Measurements from ENCODE around the gene L3MBTL1.

L3MBTL1 gene

GRCh38 chr20:43558412-43559146, 51.1 kb downstream of the L3MBTL1 start, which contains the start of gene SGK2:
Gene SGK2, plus strand, starts transcription at chr20:43559027. Its CDS starts 7,469 bp downstream, at chr20:43566496.
- H3K4me3 ChIP-seq (ENCODE audit: low read depth, low read length) = no peak within 1 kb of the TSS

- no peak overlapping the region for H3K4me3 ChIP-seq (ENCODE audit: low read depth, low read length)
Observed at GRCh38 chr20:43559147-43559987, 51.9 kb downstream of the L3MBTL1 start.

- no peak overlapping the region for H3K4me3 ChIP-seq (ENCODE audit: low read depth, low read length)
Observed at GRCh38 chr20:43560974-43561373, 53.5 kb downstream of the L3MBTL1 start.

GRCh38 chr20:43563429-43563828, 55.9 kb downstream of the L3MBTL1 start:
- no peak overlapping the region for H3K4me3 ChIP-seq (ENCODE audit: low read depth, low read length)

GRCh38 chr20:43563991-43564390, 56.5 kb downstream of the L3MBTL1 start:
- no peak overlapping the region for H3K4me3 ChIP-seq (ENCODE audit: low read depth, low read length)

- H3K4me3 ChIP-seq (ENCODE audit: low read depth, low read length) = no peak overlapping the region
Observed at GRCh38 chr20:43564455-43564854, 57.0 kb downstream of the L3MBTL1 start.

- H3K4me3 ChIP-seq (ENCODE audit: low read depth, low read length) = no peak overlapping the region
Observed at GRCh38 chr20:43564993-43565757, 57.7 kb downstream of the L3MBTL1 start.

- H3K4me3 ChIP-seq (ENCODE audit: low read depth, low read length) = no peak overlapping the region
Observed at GRCh38 chr20:43565758-43566104, 58.2 kb downstream of the L3MBTL1 start.

- H3K4me3 ChIP-seq (ENCODE audit: low read depth, low read length) = no peak overlapping the region
Observed at GRCh38 chr20:43567477-43567876, 60.0 kb downstream of the L3MBTL1 start.

GRCh38 chr20:43568706-43569105, 61.2 kb downstream of the L3MBTL1 start:
- no peak overlapping the region for H3K4me3 ChIP-seq (ENCODE audit: low read depth, low read length)

- no peak overlapping the region for H3K4me3 ChIP-seq (ENCODE audit: low read depth, low read length)
Observed at GRCh38 chr20:43569282-43569681, 61.8 kb downstream of the L3MBTL1 start.

- no peak overlapping the region for H3K4me3 ChIP-seq (ENCODE audit: low read depth, low read length)
Observed at GRCh38 chr20:43570496-43570895, 63.0 kb downstream of the L3MBTL1 start.

- no peak overlapping the region for H3K4me3 ChIP-seq (ENCODE audit: low read depth, low read length)
Observed at GRCh38 chr20:43571310-43571709, 63.8 kb downstream of the L3MBTL1 start.

GRCh38 chr20:43571771-43572170, 64.3 kb downstream of the L3MBTL1 start:
- H3K4me3 ChIP-seq (ENCODE audit: low read depth, low read length) = no peak overlapping the region

GRCh38 chr20:43572891-43573290, 65.4 kb downstream of the L3MBTL1 start:
- no peak overlapping the region for H3K4me3 ChIP-seq (ENCODE audit: low read depth, low read length)

GRCh38 chr20:43576108-43576507, 68.6 kb downstream of the L3MBTL1 start:
- no peak overlapping the region for H3K4me3 ChIP-seq (ENCODE audit: low read depth, low read length)

- H3K4me3 ChIP-seq (ENCODE audit: low read depth, low read length) = no peak overlapping the region
Observed at GRCh38 chr20:43579861-43580793, 72.6 kb downstream of the L3MBTL1 start.

GRCh38 chr20:43583133-43583864, 75.8 kb downstream of the L3MBTL1 start:
- no peak overlapping the region for H3K4me3 ChIP-seq (ENCODE audit: low read depth, low read length)

- H3K4me3 ChIP-seq (ENCODE audit: low read depth, low read length) = no peak overlapping the region
Observed at GRCh38 chr20:43583982-43584432, 76.5 kb downstream of the L3MBTL1 start.
